Liver (tissue), 3 donors: ENCODE measurements around the gene PKP3.

ENCODE experiments used
- EGR1 ChIP-seq, 2 donors: IDR thresholded peaks; 2 replicates each; pipeline ENCODE4 v1.6.1; 2016 to 2018; ENCODE audit warnings: antibody characterized with exemption in 2 of 2, low read depth in 2 of 2
- FOXA2 ChIP-seq: IDR thresholded peaks from 2 replicates; pipeline ENCODE4 v1.6.1; 2016; ENCODE audit warnings: antibody characterized with exemption
- GABPA ChIP-seq, 2 donors: IDR thresholded peaks in 1 of 2; conservative IDR thresholded peaks in 1 of 2; 2 replicates each; pipeline ENCODE4 v1.6.1; 2016; ENCODE audit warnings: antibody characterized with exemption in 2 of 2, mild to moderate bottlenecking in 1 of 2, moderate library complexity in 1 of 2
- JUND ChIP-seq, 2 donors: IDR thresholded peaks; 2 replicates each; pipeline ENCODE4 v1.6.1; 2016; ENCODE audit warnings: antibody characterized with exemption in 2 of 2
- RAD21 ChIP-seq, 2 donors: IDR thresholded peaks; 2 replicates each; pipeline ENCODE4 v1.6.1; 2016; ENCODE audit warnings: antibody characterized with exemption in 2 of 2, mild to moderate bottlenecking in 2 of 2
- RXRA ChIP-seq, 2 donors: IDR thresholded peaks; 2 replicates each; pipeline ENCODE4 v1.6.1; 2017 to 2018; ENCODE audit warnings: antibody characterized with exemption in 2 of 2, mild to moderate bottlenecking in 1 of 2
- SP1 ChIP-seq: IDR thresholded peaks from 2 replicates; pipeline ENCODE4 v1.6.1; 2018; ENCODE audit warnings: antibody characterized with exemption, mild to moderate bottlenecking
- TAF1 ChIP-seq: conservative IDR thresholded peaks from 2 replicates; pipeline ENCODE4 v1.6.1; 2016; ENCODE audit warnings: antibody characterized with exemption, mild to moderate bottlenecking
- YY1 ChIP-seq: IDR thresholded peaks from 2 replicates; pipeline ENCODE4 v1.6.1; 2016; ENCODE audit warnings: antibody characterized with exemption, mild to moderate bottlenecking
- TF ChIP-seq, protein P1 (sequence below): fragments of 150-350 bp; IDR thresholded peaks from 2 replicates; pipeline ENCODE4 v1.5.1; 2017; ENCODE audit warnings: improper control_type of control experiment, low read depth, low read length; ENCODE audit not compliant: missing input control
- TF ChIP-seq, protein P2 (sequence below): IDR thresholded peaks from 2 replicates; pipeline ENCODE4 v1.6.1; 2016; ENCODE audit warnings: antibody characterized with exemption
- TF ChIP-seq, protein P3 (sequence below): IDR thresholded peaks from 2 replicates; pipeline ENCODE4 v1.6.1; 2016; ENCODE audit warnings: antibody characterized with exemption
- TF ChIP-seq, protein P4 (sequence below): IDR thresholded peaks from 2 replicates; pipeline ENCODE4 v1.6.1; 2016; ENCODE audit warnings: antibody characterized with exemption, mild to moderate bottlenecking
- donor health status: healthy.
- donor health status: healthy.

DNA sequence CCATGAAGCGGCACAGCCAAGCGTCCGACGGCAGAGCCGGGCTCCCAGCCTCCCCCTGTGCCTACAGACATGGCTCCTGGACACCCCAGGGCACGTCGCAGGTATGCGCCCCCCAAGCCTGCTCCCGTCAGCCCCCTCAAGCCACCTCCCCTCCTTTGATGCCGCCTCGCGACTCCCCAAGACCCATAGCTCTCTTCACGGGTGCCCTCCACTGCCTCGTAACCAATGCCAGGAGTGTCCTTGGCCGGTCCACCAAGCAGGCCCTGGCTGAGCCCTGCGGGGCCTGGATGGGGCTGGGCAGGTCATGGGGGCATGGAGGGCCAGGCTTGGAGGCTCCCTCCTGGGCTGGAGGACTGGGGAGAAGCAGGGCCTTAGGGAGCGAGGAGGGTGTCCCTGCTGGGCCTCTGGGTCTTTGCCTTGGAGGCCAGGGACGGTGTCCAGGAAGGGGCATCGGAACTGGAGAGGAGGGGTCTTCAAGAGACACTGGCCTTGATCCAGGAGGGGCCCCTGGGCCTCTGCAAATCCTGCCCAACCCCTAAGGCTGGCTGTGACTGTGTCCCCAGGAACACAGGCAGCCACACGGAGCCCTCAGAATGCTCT, 38.6 kb downstream of the PKP3 start:
- TF ChIP-seq EGR1 (IDR thresholded peaks at IDR 0.05; ENCODE audit: low read depth in 2 of 2) (no peak), GABPA (IDR thresholded peaks at IDR 0.05 in 1 of 2, conservative IDR thresholded peaks at IDR 0.05 in 1 of 2) (no peak), TAF1 (no peak), RXRA (IDR thresholded peaks at IDR 0.05) (no peak), YY1 (no peak), FOXA2 (no peak), RAD21 (IDR thresholded peaks at IDR 0.05) (no peak), SP1 (no peak), JUND (IDR thresholded peaks at IDR 0.05) (no peak)
- TF ChIP-seq, protein P1, sequence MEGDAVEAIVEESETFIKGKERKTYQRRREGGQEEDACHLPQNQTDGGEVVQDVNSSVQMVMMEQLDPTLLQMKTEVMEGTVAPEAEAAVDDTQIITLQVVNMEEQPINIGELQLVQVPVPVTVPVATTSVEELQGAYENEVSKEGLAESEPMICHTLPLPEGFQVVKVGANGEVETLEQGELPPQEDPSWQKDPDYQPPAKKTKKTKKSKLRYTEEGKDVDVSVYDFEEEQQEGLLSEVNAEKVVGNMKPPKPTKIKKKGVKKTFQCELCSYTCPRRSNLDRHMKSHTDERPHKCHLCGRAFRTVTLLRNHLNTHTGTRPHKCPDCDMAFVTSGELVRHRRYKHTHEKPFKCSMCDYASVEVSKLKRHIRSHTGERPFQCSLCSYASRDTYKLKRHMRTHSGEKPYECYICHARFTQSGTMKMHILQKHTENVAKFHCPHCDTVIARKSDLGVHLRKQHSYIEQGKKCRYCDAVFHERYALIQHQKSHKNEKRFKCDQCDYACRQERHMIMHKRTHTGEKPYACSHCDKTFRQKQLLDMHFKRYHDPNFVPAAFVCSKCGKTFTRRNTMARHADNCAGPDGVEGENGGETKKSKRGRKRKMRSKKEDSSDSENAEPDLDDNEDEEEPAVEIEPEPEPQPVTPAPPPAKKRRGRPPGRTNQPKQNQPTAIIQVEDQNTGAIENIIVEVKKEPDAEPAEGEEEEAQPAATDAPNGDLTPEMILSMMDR: no peak
- TF ChIP-seq, protein P2, sequence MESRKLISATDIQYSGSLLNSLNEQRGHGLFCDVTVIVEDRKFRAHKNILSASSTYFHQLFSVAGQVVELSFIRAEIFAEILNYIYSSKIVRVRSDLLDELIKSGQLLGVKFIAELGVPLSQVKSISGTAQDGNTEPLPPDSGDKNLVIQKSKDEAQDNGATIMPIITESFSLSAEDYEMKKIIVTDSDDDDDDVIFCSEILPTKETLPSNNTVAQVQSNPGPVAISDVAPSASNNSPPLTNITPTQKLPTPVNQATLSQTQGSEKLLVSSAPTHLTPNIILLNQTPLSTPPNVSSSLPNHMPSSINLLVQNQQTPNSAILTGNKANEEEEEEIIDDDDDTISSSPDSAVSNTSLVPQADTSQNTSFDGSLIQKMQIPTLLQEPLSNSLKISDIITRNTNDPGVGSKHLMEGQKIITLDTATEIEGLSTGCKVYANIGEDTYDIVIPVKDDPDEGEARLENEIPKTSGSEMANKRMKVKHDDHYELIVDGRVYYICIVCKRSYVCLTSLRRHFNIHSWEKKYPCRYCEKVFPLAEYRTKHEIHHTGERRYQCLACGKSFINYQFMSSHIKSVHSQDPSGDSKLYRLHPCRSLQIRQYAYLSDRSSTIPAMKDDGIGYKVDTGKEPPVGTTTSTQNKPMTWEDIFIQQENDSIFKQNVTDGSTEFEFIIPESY: no peak
- TF ChIP-seq, protein P3, sequence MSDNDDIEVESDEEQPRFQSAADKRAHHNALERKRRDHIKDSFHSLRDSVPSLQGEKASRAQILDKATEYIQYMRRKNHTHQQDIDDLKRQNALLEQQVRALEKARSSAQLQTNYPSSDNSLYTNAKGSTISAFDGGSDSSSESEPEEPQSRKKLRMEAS: no peak
- TF ChIP-seq, protein P4, sequence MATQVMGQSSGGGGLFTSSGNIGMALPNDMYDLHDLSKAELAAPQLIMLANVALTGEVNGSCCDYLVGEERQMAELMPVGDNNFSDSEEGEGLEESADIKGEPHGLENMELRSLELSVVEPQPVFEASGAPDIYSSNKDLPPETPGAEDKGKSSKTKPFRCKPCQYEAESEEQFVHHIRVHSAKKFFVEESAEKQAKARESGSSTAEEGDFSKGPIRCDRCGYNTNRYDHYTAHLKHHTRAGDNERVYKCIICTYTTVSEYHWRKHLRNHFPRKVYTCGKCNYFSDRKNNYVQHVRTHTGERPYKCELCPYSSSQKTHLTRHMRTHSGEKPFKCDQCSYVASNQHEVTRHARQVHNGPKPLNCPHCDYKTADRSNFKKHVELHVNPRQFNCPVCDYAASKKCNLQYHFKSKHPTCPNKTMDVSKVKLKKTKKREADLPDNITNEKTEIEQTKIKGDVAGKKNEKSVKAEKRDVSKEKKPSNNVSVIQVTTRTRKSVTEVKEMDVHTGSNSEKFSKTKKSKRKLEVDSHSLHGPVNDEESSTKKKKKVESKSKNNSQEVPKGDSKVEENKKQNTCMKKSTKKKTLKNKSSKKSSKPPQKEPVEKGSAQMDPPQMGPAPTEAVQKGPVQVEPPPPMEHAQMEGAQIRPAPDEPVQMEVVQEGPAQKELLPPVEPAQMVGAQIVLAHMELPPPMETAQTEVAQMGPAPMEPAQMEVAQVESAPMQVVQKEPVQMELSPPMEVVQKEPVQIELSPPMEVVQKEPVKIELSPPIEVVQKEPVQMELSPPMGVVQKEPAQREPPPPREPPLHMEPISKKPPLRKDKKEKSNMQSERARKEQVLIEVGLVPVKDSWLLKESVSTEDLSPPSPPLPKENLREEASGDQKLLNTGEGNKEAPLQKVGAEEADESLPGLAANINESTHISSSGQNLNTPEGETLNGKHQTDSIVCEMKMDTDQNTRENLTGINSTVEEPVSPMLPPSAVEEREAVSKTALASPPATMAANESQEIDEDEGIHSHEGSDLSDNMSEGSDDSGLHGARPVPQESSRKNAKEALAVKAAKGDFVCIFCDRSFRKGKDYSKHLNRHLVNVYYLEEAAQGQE: no peak
